NOMO-1 treated with DMSO at 0.1 percent for 48 hours (cell line): Measurements from ENCODE around the gene JARID2.

Experiments
- DNase-seq: peaks from one replicate; lab custom pipeline; 2025; ENCODE audit not compliant: unreplicated experiment; lab: John Stamatoyannopoulos, UW

Gene JARID2

GRCh38 chr6:15393605-15394004, 147.7 kb downstream of the JARID2 start:
- DNase-seq = no peak

- DNase-seq = no peak
Measured at GRCh38 chr6:15395087-15395486, 149.2 kb downstream of the JARID2 start.

GRCh38 chr6:15396808-15397207, 150.9 kb downstream of the JARID2 start:
- DNase-seq = no peak

- DNase-seq = peak; percentile 25
Measured at GRCh38 chr6:15398633-15399275, 152.9 kb downstream of the JARID2 start.

- DNase-seq = no peak
Measured at GRCh38 chr6:15399641-15400470, 154.0 kb downstream of the JARID2 start.

GRCh38 chr6:15400572-15401004, 154.7 kb downstream of the JARID2 start:
- no peak for DNase-seq

GRCh38 chr6:15401120-15401519, 155.3 kb downstream of the JARID2 start:
- DNase-seq = no peak

GRCh38 chr6:15401769-15402250, 155.9 kb downstream of the JARID2 start:
- DNase-seq = no peak

- no peak for DNase-seq
Measured at GRCh38 chr6:15402406-15403045, 156.7 kb downstream of the JARID2 start.

- DNase-seq = no peak
Measured at GRCh38 chr6:15403094-15403755, 157.4 kb downstream of the JARID2 start.

- no peak for DNase-seq
Measured at GRCh38 chr6:15404685-15404980, 158.8 kb downstream of the JARID2 start.

- no peak for DNase-seq
Measured at GRCh38 chr6:15405129-15406068, 159.5 kb downstream of the JARID2 start.

GRCh38 chr6:15406452-15406851, 160.6 kb downstream of the JARID2 start:
- no peak for DNase-seq

GRCh38 chr6:15408008-15408407, 162.1 kb downstream of the JARID2 start:
- DNase-seq = no peak

- DNase-seq = no peak
Measured at GRCh38 chr6:15408758-15409157, 162.9 kb downstream of the JARID2 start.

GRCh38 chr6:15409301-15410125, 163.6 kb downstream of the JARID2 start:
- no peak for DNase-seq

GRCh38 chr6:15410126-15410391, 164.2 kb downstream of the JARID2 start:
- DNase-seq = no peak

- peak; percentile 41 for DNase-seq
Measured at GRCh38 chr6:15410752-15411151, 164.9 kb downstream of the JARID2 start.

GRCh38 chr6:15411766-15412165, 165.9 kb downstream of the JARID2 start:
- DNase-seq = no peak

- DNase-seq = no peak
Measured at GRCh38 chr6:15412767-15413166, 166.9 kb downstream of the JARID2 start.
